OCI-LY3 (cell line): ENCODE results near the gene RFTN1.

Experiments used
- CTCF ChIP-seq: fragments of 200-600, 300-600 bp; sonication (generic); IDR thresholded peaks from 2 replicates; pipeline ENCODE4 v1.5.1; 2014; ENCODE audit warnings: antibody characterized with exemption, low read length, low read depth
- EZH2phosphoT487 ChIP-seq: fragments of 200-600 bp; shearing (Covaris generic); IDR thresholded peaks from 2 replicates; pipeline ENCODE4 v1.6.1; 2018; ENCODE audit warnings: antibody characterized with exemption, mixed run types, low read depth

GRCh38 chr3:16477521-16477920 is 36.0 kb downstream of the RFTN1 start:
- TF ChIP-seq CTCF (no peak), EZH2phosphoT487 (no peak)
